AG09309 (cell line): Measurements from ENCODE around the gene CYS1.

Experiments
- DNase-seq: peaks from one replicate; pipeline ENCODE4 v3.0.0-alpha.2; 2010; ENCODE audit warnings: low read depth
- H3K4me3 ChIP-seq: 2 replicates; pipeline ENCODE4 v1.5.1; 2011; ENCODE audit warnings: mild to moderate bottlenecking, low read depth, low read length, moderate library complexity; ENCODE audit not compliant: control insufficient read depth
- CTCF ChIP-seq: IDR thresholded peaks from 2 replicates; pipeline ENCODE4 v1.5.1; 2011; ENCODE audit warnings: mild to moderate bottlenecking, low read depth, low read length, inconsistent platforms; ENCODE audit not compliant: insufficient read depth, control insufficient read depth; ENCODE audit errors: missing control alignments

Gene CYS1

DNA sequence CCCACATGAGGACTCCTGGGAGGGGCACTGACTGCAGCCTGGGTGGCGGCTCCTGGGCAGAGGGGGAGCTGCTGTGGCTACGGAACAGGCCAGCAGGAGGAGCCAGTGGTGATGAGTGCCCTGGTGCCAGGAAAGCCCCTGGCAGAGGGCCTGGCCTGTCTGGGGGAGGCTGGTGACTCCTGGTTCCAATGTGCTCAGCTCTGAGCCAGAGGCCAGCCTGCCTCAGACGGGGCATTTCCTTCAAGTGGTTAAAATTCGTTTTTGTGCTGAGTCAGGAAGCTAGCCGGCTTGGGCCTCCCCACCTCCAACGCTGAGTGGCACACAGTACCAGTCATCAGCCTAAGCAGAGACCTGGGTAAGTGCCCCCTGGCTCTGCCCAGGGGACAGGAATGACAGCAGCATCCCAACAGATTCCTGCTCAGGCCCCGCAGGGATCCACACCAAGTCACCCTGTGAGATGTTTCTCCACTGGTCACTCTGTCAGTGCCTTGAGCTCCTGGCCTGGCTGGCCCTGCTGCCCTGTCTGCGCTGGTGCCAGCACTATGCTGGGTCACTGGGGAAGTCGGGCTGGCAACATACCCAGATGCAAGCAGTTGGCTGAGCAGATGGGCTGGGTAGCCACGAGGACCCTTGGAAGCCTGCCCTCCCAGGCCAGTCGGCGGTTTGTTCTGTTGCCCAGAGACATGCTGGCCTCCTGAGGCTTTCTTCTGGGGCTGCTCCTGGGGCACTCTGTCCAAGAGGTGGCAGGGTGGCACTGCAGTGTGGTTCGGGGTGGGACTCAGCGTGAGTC, 43.9 kb downstream of the CYS1 start:
- H3K4me3 ChIP-seq = no peak overlapping the region
- peak; percentile 23 for DNase-seq
- peak; percentile 65 for TF ChIP-seq CTCF

DNA sequence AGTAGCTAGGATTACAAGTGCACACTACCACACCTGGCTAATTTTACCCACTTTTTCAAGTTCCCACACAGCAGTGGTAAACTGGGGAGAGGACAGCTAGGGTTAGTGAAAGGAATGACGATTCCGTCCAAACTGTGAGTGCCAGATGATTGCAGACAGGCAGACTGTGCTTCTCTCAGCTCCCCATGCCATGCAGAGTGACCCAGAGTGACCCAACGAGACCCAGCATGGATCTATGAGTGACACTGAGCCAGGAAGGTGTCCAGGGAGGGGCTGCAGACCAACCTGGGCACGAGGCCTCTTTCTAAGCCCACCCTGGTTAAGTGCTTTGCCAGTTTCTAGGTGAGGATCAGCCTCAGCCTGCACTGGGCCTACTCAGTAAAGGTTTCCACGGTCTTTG, 44.6 kb downstream of the CYS1 start:
- H3K4me3 ChIP-seq = no peak overlapping the region
- DNase-seq = no peak
- no peak for TF ChIP-seq CTCF

DNA sequence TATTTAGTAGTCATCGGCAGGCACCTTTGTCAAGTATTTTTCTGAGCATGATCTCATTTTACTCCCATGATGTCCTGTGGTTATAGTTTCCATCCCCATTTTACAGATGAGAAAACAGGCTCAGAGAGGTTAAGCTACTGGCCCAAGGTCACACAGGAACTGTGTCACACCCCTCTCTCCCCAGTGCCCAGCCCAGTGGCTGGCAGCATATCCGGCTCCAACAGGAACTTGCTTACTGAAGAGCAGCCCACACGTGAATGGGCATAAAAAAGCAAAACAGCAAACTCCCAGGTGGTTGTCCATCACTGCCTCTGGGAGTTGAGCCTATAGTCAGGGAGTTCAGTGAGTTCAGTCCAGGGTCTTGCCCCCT, 45.2 kb downstream of the CYS1 start:
- no peak for TF ChIP-seq CTCF
- H3K4me3 ChIP-seq = no peak overlapping the region
- DNase-seq = no peak

- no peak for TF ChIP-seq CTCF
- H3K4me3 ChIP-seq = no peak overlapping the region
- DNase-seq = no peak
Observed at GRCh38 chr2:10034333-10035052, 45.7 kb downstream of the CYS1 start.

DNA sequence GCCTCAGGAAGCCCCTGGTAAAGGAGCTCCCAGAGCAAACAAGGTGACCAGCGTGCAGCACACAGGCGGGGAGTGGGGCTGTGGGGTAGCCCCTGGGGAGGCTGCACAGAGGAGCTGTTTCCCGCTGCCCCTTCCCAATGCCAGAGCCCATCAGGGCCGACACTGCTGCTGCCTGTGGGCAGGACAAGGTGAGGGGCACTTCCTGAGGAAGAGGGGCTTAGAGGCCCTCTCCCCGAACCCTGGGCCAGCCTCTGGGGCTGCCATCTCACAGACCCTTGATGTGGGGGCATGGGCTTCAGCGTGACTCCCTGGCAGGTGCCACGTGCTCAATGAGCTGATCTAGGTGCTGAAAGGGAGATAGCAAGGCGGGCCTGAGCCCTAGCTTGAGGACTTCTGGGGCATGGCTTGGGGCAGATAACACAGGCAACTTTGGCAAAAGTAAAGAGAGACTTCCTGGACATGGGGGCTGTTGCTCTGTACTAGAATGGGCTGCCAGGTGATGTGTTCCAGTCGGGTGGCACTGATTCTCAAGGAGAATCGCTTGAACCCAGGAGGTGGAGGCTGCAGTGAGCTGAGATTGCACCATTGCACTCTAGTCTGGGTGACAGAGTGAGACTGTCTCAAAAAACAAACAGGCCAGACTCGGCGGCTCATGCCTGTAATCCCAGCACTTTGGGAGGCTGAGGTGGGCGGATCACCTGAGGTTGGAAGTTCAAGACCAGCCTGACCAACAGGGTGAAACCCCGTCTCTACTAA, 46.8 kb downstream of the CYS1 start:
- H3K4me3 ChIP-seq = no peak overlapping the region
- no peak for TF ChIP-seq CTCF
- no peak for DNase-seq

DNA sequence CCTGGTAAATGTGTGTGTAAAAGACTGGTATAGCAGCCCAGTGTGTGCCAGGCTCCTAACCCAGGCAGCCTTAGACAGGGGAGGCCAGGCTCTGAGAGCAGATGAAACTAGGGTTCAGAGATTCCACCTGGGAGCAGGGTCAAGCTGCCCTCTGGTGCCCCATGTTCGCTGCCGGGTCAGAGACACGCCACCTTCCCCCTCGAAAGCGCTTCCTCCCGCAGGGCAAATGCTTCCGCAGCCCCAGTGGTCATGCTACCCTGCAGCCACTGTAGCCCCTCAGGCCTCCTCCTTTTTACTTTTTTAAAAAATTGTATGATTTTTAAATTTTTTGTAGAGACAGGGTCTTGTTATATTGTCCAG, 47.5 kb downstream of the CYS1 start:
- no peak overlapping the region for H3K4me3 ChIP-seq
- no peak for TF ChIP-seq CTCF
- DNase-seq = no peak
